Astrocyte (in vitro differentiated cells and primary cell): ENCODE results near the gene ST3GAL2. TPM values are rescaled to one million over a fixed set of nuclear protein-coding genes. Genes with fewer than 3 reads are reported as not detected.

Experiments
- DNase-seq: peaks from one replicate; pipeline ENCODE4 v3.0.0-alpha.2; 2010; ENCODE audit warnings: low read depth
- FAIRE-seq: peaks from 2 replicates; lab custom pipeline; 2011; peaks lifted over from hg19 to GRCh38; lab: Jason Lieb, UNC
- H2AFZ ChIP-seq: 2 replicates; pipeline ENCODE4 v1.6.0; 2012; ENCODE audit warnings: low read depth, low read length, inconsistent platforms
- H3K27ac ChIP-seq: 2 replicates; pipeline ENCODE4 v1.5.1; 2011; ENCODE audit warnings: low read depth, low read length, inconsistent platforms
- H3K27me3 ChIP-seq: 2 replicates; pipeline ENCODE4 v1.6.0; 2011; ENCODE audit warnings: low read length, inconsistent platforms; ENCODE audit not compliant: insufficient read depth
- H3K36me3 ChIP-seq: 2 replicates; pipeline ENCODE4 v1.5.1; 2011; ENCODE audit warnings: low read length, inconsistent platforms; ENCODE audit not compliant: insufficient read depth
- H3K4me1 ChIP-seq: 2 replicates; pipeline ENCODE4 v1.5.1; 2011; ENCODE audit warnings: low read length, inconsistent platforms; ENCODE audit not compliant: insufficient read depth
- H3K4me2 ChIP-seq: 2 replicates; pipeline ENCODE4 v1.6.0; 2012; ENCODE audit warnings: low read length, inconsistent platforms
- H3K4me3 ChIP-seq: 2 replicates; pipeline ENCODE4 v1.5.1; 2011; ENCODE audit warnings: low read depth, mild to moderate bottlenecking, low read length, inconsistent platforms; ENCODE audit not compliant: insufficient read depth
- H3K79me2 ChIP-seq: 2 replicates; pipeline ENCODE4 v1.6.0; 2012; ENCODE audit warnings: mild to moderate bottlenecking, low read length, inconsistent platforms; ENCODE audit not compliant: insufficient read depth
- H3K9ac ChIP-seq: 2 replicates; pipeline ENCODE4 v1.6.0; 2012; ENCODE audit warnings: mild to moderate bottlenecking, low read length, inconsistent platforms
- H3K9me3 ChIP-seq: 2 replicates; pipeline ENCODE4 v1.5.1; 2012; ENCODE audit warnings: low read depth, mild to moderate bottlenecking, low read length, inconsistent platforms; ENCODE audit not compliant: insufficient read depth
- H4K20me1 ChIP-seq: 2 replicates; pipeline ENCODE4 v1.6.0; 2012; ENCODE audit warnings: low read length, inconsistent platforms; ENCODE audit not compliant: insufficient read depth
- H3K27ac Mint-ChIP-seq: one replicate; pipeline ENCODE4 v1.8.0; 2021; ENCODE audit warnings: mild to moderate bottlenecking, mixed read lengths; ENCODE audit not compliant: unreplicated experiment
- H3K27me3 Mint-ChIP-seq: one replicate; pipeline ENCODE4 v1.8.0; 2021; ENCODE audit warnings: low read depth, mixed read lengths; ENCODE audit not compliant: unreplicated experiment
- H3K36me3 Mint-ChIP-seq: one replicate; pipeline ENCODE4 v1.8.0; 2021; ENCODE audit warnings: low read depth, mixed read lengths; ENCODE audit not compliant: unreplicated experiment
- H3K4me1 Mint-ChIP-seq: one replicate; pipeline ENCODE4 v1.8.0; 2021; ENCODE audit warnings: low read depth, mixed read lengths; ENCODE audit not compliant: unreplicated experiment
- H3K4me3 Mint-ChIP-seq: one replicate; pipeline ENCODE4 v1.8.0; 2021; ENCODE audit warnings: mild to moderate bottlenecking, moderate library complexity, mixed read lengths; ENCODE audit not compliant: unreplicated experiment
- H3K9me3 Mint-ChIP-seq: one replicate; pipeline ENCODE4 v1.8.0; 2021; ENCODE audit warnings: mild to moderate bottlenecking, mixed read lengths; ENCODE audit not compliant: unreplicated experiment
- CTCF ChIP-seq: IDR thresholded peaks from 2 replicates; pipeline ENCODE4 v1.5.1; 2011; ENCODE audit warnings: low read depth, mild to moderate bottlenecking, inconsistent platforms, low read length, moderate library complexity; ENCODE audit not compliant: insufficient read depth
- EZH2 ChIP-seq: IDR thresholded peaks from 2 replicates; pipeline ENCODE4 v1.6.1; 2012; ENCODE audit warnings: mild to moderate bottlenecking, low read length, inconsistent platforms; ENCODE audit not compliant: insufficient read depth
- total RNA-seq: library from RNA; stranded (reverse); gene quantifications from 2 replicates; pipeline ENCODE4 v1.2.1, GENCODE V29; 2021

ST3GAL2 gene
- total RNA-seq, 1 donor from 2014 or later = 108 TPM

- H3K79me2 ChIP-seq = peaks cover 91% of the 10 kb centered on the region
Measured at GRCh38 chr16:70421473-70422311, 17.2 kb downstream of the ST3GAL2 start.

GRCh38 chr16:70421014-70421413 is 17.9 kb downstream of the ST3GAL2 start:
- no peak for DNase-seq
- no peak overlapping the region for H3K4me2 ChIP-seq
- Mint-ChIP-seq H3K27me3 (no peaks in the 10 kb centered on the region), H3K4me3 (no peak overlapping the region), H3K27ac (no peak overlapping the region), H3K9me3 (no peaks in the 10 kb centered on the region), H3K36me3 (peaks cover 19% of the 10 kb centered on the region), H3K4me1 (peaks cover 45% of the 10 kb centered on the region)
- H4K20me1 ChIP-seq = peaks cover 91% of the 10 kb centered on the region
- H3K27ac ChIP-seq = no peak overlapping the region
- FAIRE-seq = no peak
- no peak for TF ChIP-seq EZH2
- no peak for TF ChIP-seq CTCF
- H3K36me3 ChIP-seq = peaks cover 5% of the 10 kb centered on the region
- no peak overlapping the region for H3K9ac ChIP-seq
- H3K27me3 ChIP-seq = no peaks in the 10 kb centered on the region
- H3K4me3 ChIP-seq = no peak overlapping the region
- H3K79me2 ChIP-seq = peaks cover 92% of the 10 kb centered on the region
- no peaks in the 10 kb centered on the region for H3K4me1 ChIP-seq
- H2AFZ ChIP-seq = no peak overlapping the region
- H3K9me3 ChIP-seq = no peaks in the 10 kb centered on the region

More at GRCh38 chr16:70421473-70422311, 17.2 kb downstream of the ST3GAL2 start:
- no peak overlapping the region for H3K4me3 ChIP-seq
- H3K9ac ChIP-seq = no peak overlapping the region
- H2AFZ ChIP-seq = no peak overlapping the region
- peaks cover 85% of the 10 kb centered on the region for H4K20me1 ChIP-seq
- TF ChIP-seq EZH2 (no peak), CTCF (no peak)
- DNase-seq (no peak), FAIRE-seq (no peak)
- Mint-ChIP-seq H3K36me3 (peaks cover 19% of the 10 kb centered on the region), H3K27me3 (no peaks in the 10 kb centered on the region), H3K4me3 (no peak overlapping the region), H3K4me1 (peaks cover 39% of the 10 kb centered on the region), H3K9me3 (no peaks in the 10 kb centered on the region), H3K27ac (peak overlapping the region; percentile 21)
- H3K27me3 ChIP-seq = no peaks in the 10 kb centered on the region
- H3K36me3 ChIP-seq = peaks cover 5% of the 10 kb centered on the region
- no peak overlapping the region for H3K27ac ChIP-seq
- no peaks in the 10 kb centered on the region for H3K4me1 ChIP-seq
- no peak overlapping the region for H3K4me2 ChIP-seq
- no peaks in the 10 kb centered on the region for H3K9me3 ChIP-seq
